Measurements from ENCODE around the gene MRPL21. TPM values are rescaled to one million over a fixed set of nuclear protein-coding genes. Genes with fewer than 3 reads are reported as not detected.

Gene MRPL21
- total RNA-seq, 1 experiment from 2014 or later, result 126 TPM

GRCh38 chr11:68941324-68942094 is 37.9 kb upstream of the MRPL21 start:
- ChIA-PET CTCF (interaction anchor here (1.6 kb wide), 1 partner anchor 8 kb away, joined by 4 read pairs; no protein-coding TSS in a partner anchor), POLR2A (ENCODE audit: low non-redundant PET) (no interaction called here)
- intact Hi-C loops (cut with micrococcal nuclease; ENCODE audit: unreplicated experiment), result no loop called here
- Histone ChIP-seq H3K36me3 (ENCODE audit: insufficient read depth, low read length, poor library complexity, severe bottlenecking) (peaks cover 26% of the 10 kb centered on the region), H3K27me3 (replicated peaks; ENCODE audit: insufficient read depth, low read depth, low read length, poor library complexity) (no peaks in the 10 kb centered on the region), H3K27ac (ENCODE audit: low read depth, low read length, poor library complexity, severe bottlenecking) (no peak overlapping the region), H3K4me1 (ENCODE audit: insufficient read depth, low read length, poor library complexity, severe bottlenecking) (no peaks in the 10 kb centered on the region), H3K4me3 (ENCODE audit: low read depth, low read length, poor library complexity, severe bottlenecking) (no peak overlapping the region), H3K9me3 (ENCODE audit: low read depth, low read length, poor library complexity, severe bottlenecking) (no peaks in the 10 kb centered on the region)
- DNase-seq (ENCODE audit: low spot score), result no peak
- BruUV-seq (replicated peaks), result no TSS peak
- TF ChIP-seq CTCF (conservative IDR thresholded peaks at IDR 0.05; ENCODE audit: low read depth, low read length) (no peak), EZH2 (IDR thresholded peaks at IDR 0.05; ENCODE audit: borderline replicate concordance, low read depth, low read length, poor library complexity, severe bottlenecking) (no peak)

- DNase-seq (ENCODE audit: low spot score), result no peak
- Histone ChIP-seq H3K4me3 (ENCODE audit: low read depth, low read length, poor library complexity, severe bottlenecking) (no peak overlapping the region), H3K9me3 (ENCODE audit: low read depth, low read length, poor library complexity, severe bottlenecking) (no peaks in the 10 kb centered on the region), H3K36me3 (ENCODE audit: insufficient read depth, low read length, poor library complexity, severe bottlenecking) (peaks cover 31% of the 10 kb centered on the region), H3K27ac (ENCODE audit: low read depth, low read length, poor library complexity, severe bottlenecking) (no peak overlapping the region), H3K4me1 (ENCODE audit: insufficient read depth, low read length, poor library complexity, severe bottlenecking) (no peaks in the 10 kb centered on the region), H3K27me3 (replicated peaks; ENCODE audit: insufficient read depth, low read depth, low read length, poor library complexity) (no peaks in the 10 kb centered on the region)
- TF ChIP-seq EZH2 (IDR thresholded peaks at IDR 0.05; ENCODE audit: borderline replicate concordance, low read depth, low read length, poor library complexity, severe bottlenecking) (no peak), CTCF (conservative IDR thresholded peaks at IDR 0.05; ENCODE audit: low read depth, low read length) (no peak)
- intact Hi-C loops (cut with micrococcal nuclease; ENCODE audit: unreplicated experiment), result no loop called here
- no TSS peak for BruUV-seq (replicated peaks)
- POLR2A ChIA-PET (ENCODE audit: low non-redundant PET), result no interaction called here
- CTCF ChIA-PET, result no interaction called here
Observed at GRCh38 chr11:68940651-68941323, 37.2 kb upstream of the MRPL21 start.

- Histone ChIP-seq H3K9me3 (ENCODE audit: low read depth, low read length, poor library complexity, severe bottlenecking) (no peaks in the 10 kb centered on the region), H3K36me3 (ENCODE audit: insufficient read depth, low read length, poor library complexity, severe bottlenecking) (peaks cover 37% of the 10 kb centered on the region), H3K4me3 (ENCODE audit: low read depth, low read length, poor library complexity, severe bottlenecking) (no peak overlapping the region), H3K4me1 (ENCODE audit: insufficient read depth, low read length, poor library complexity, severe bottlenecking) (no peaks in the 10 kb centered on the region), H3K27ac (ENCODE audit: low read depth, low read length, poor library complexity, severe bottlenecking) (no peak overlapping the region), H3K27me3 (replicated peaks; ENCODE audit: insufficient read depth, low read depth, low read length, poor library complexity) (no peaks in the 10 kb centered on the region)
- intact Hi-C loops (cut with micrococcal nuclease; ENCODE audit: unreplicated experiment), result no loop called here
- ChIA-PET POLR2A (ENCODE audit: low non-redundant PET) (no interaction called here), CTCF (interaction anchor here (0.5 kb wide), 1 partner anchor 217 kb away, joined by 3 read pairs; no protein-coding TSS in a partner anchor)
- BruUV-seq (replicated peaks), result no TSS peak
- DNase-seq (ENCODE audit: low spot score), result peak; percentile 25
- TF ChIP-seq EZH2 (IDR thresholded peaks at IDR 0.05; ENCODE audit: borderline replicate concordance, low read depth, low read length, poor library complexity, severe bottlenecking) (no peak), CTCF (conservative IDR thresholded peaks at IDR 0.05; ENCODE audit: low read depth, low read length) (no peak)
Observed at GRCh38 chr11:68939583-68940555, 36.2 kb upstream of the MRPL21 start.

Measured in A673 (cell line).